HUDEP-2 (cell line): ENCODE measurements around the gene GTF2IRD1.
"Not testable (repeated sequence)": the region's sequence is repeated elsewhere in the genome, so short reads cannot be mapped to it uniquely, and the experiment has no call there.

Experiments used
- DNase-seq, 76 experiments: peaks; one replicate each; lab custom pipeline; 2025; ENCODE audit not compliant: unreplicated experiment in 76 of 76; lab: John Stamatoyannopoulos, UW

Gene GTF2IRD1

GRCh38 chr7:74554178-74554577, 100.5 kb downstream of the GTF2IRD1 start:
- DNase-seq = no peak

GRCh38 chr7:74560086-74560719, 106.5 kb downstream of the GTF2IRD1 start:
- DNase-seq = peak in 3 of 76 experiments; percentile 1 to 20 (median 8)

GRCh38 chr7:74561898-74562613, 108.3 kb downstream of the GTF2IRD1 start:
- no peak for DNase-seq

- DNase-seq = not testable (repeated sequence)
Measured at GRCh38 chr7:74563639-74564038, 109.9 kb downstream of the GTF2IRD1 start.

GRCh38 chr7:74567318-74567668, 113.6 kb downstream of the GTF2IRD1 start:
- no peak for DNase-seq

GRCh38 chr7:74568658-74569057, 115.0 kb downstream of the GTF2IRD1 start:
- no peak for DNase-seq

- peak in 12 of 76 experiments; percentile 5 to 54 (median 18) for DNase-seq
Measured at GRCh38 chr7:74569501-74570075, 115.9 kb downstream of the GTF2IRD1 start.

- DNase-seq = no peak
Measured at GRCh38 chr7:74570533-74571156, 116.9 kb downstream of the GTF2IRD1 start.

GRCh38 chr7:74572301-74572979, 118.7 kb downstream of the GTF2IRD1 start:
- DNase-seq = peak in 33 of 76 experiments; percentile 1 to 63 (median 32)

- DNase-seq = no peak
Measured at GRCh38 chr7:74573512-74573911, 119.8 kb downstream of the GTF2IRD1 start.

GRCh38 chr7:74575083-74575784, 121.5 kb downstream of the GTF2IRD1 start:
- DNase-seq = peak in 17 of 76 experiments; percentile 6 to 44 (median 19)

- no peak for DNase-seq
Measured at GRCh38 chr7:74575811-74576210, 122.1 kb downstream of the GTF2IRD1 start.

GRCh38 chr7:74579800-74580685, 126.3 kb downstream of the GTF2IRD1 start:
- peak in 9 of 76 experiments; percentile 4 to 60 (median 39) for DNase-seq

GRCh38 chr7:74581916-74582440, 128.3 kb downstream of the GTF2IRD1 start:
- no peak for DNase-seq

GRCh38 chr7:74582447-74583039, 128.8 kb downstream of the GTF2IRD1 start:
- DNase-seq = no peak

GRCh38 chr7:74583630-74584029, 129.9 kb downstream of the GTF2IRD1 start:
- DNase-seq = no peak

GRCh38 chr7:74584160-74584954, 130.7 kb downstream of the GTF2IRD1 start:
- DNase-seq = peak in 41 of 76 experiments; percentile 9 to 65 (median 29)

- no peak for DNase-seq
Measured at GRCh38 chr7:74585844-74586243, 132.1 kb downstream of the GTF2IRD1 start.
